Fibroblast of lung (primary cell): Measurements from ENCODE around the gene CAPN8. TPM values are rescaled to one million over a fixed set of nuclear protein-coding genes. Genes with fewer than 3 reads are reported as not detected.
A peak's percentile ranks its signal among the peaks of the same experiment; 100 is the strongest.

Experiments used
- DNase-seq, 2 donors: peaks; one replicate each; pipeline versions ENCODE4 v3.0.0 to v3.0.0-alpha.2; 2010; ENCODE audit warnings: low read depth in 2 of 2
- H2AFZ ChIP-seq: 2 replicates; pipeline ENCODE4 v1.5.1; 2012; ENCODE audit warnings: low read length, control low read depth, inconsistent platforms
- H3K27ac ChIP-seq: 2 replicates; pipeline ENCODE4 v1.5.1; 2011; ENCODE audit warnings: low read length, control low read depth; ENCODE audit not compliant: insufficient read depth
- H3K27me3 ChIP-seq: 2 replicates; pipeline ENCODE4 v1.5.1; 2011; ENCODE audit warnings: mild to moderate bottlenecking, low read length; ENCODE audit not compliant: control insufficient read depth, insufficient read depth
- H3K36me3 ChIP-seq: 2 replicates; pipeline ENCODE4 v1.5.1; 2011; ENCODE audit warnings: low read length; ENCODE audit not compliant: control insufficient read depth, insufficient read depth
- H3K4me1 ChIP-seq: 2 replicates; pipeline ENCODE4 v1.5.1; 2011; ENCODE audit warnings: low read length; ENCODE audit not compliant: control insufficient read depth, insufficient read depth; ENCODE audit errors: extremely low read depth
- H3K4me2 ChIP-seq: 2 replicates; pipeline ENCODE4 v1.5.1; 2011; ENCODE audit warnings: low read length, control low read depth; ENCODE audit not compliant: insufficient read depth; ENCODE audit errors: extremely low read depth
- H3K4me3 ChIP-seq, 4 experiments: fragments of 200-600 bp in 1 of 4; sonication (generic) in 1 of 4; replicated peaks in 1 of 4; 2 replicates each; pipeline ENCODE4 v1.5.1; 2011 to 2016; ENCODE audit warnings: low read length in 4 of 4, low read depth in 3 of 4, mild to moderate bottlenecking in 3 of 4, control low read depth in 2 of 4, inconsistent platforms in 1 of 4, mixed read lengths in 1 of 4; ENCODE audit not compliant: insufficient read depth in 1 of 4; ENCODE audit errors: control extremely low read depth in 1 of 4
- H3K79me2 ChIP-seq: 2 replicates; pipeline ENCODE4 v1.5.1; 2012; ENCODE audit warnings: mild to moderate bottlenecking, low read length, inconsistent platforms; ENCODE audit not compliant: control insufficient read depth, insufficient read depth
- H3K9ac ChIP-seq: 2 replicates; pipeline ENCODE4 v1.5.1; 2011; ENCODE audit warnings: mild to moderate bottlenecking, low read length, control low read depth; ENCODE audit not compliant: insufficient read depth
- H3K9me3 ChIP-seq: 2 replicates; pipeline ENCODE4 v1.5.1; 2012; ENCODE audit warnings: low read depth, low read length; ENCODE audit not compliant: control insufficient read depth, insufficient read depth
- H4K20me1 ChIP-seq: 2 replicates; pipeline ENCODE4 v1.5.1; 2011; ENCODE audit warnings: low read length; ENCODE audit not compliant: control insufficient read depth, insufficient read depth; ENCODE audit errors: extremely low read depth
- EZH2 ChIP-seq: IDR thresholded peaks from 2 replicates; pipeline ENCODE4 v1.5.1; 2012; ENCODE audit warnings: low read length, control low read depth, mild to moderate bottlenecking; ENCODE audit errors: missing control alignments
- polyA plus RNA-seq, 2 donors: library from polyadenylated mRNA; depleted of rRNA in 1 of 2; stranded (reverse) in 1 of 2; unstranded in 1 of 2; fragments of >200 nt; gene quantifications; 2 replicates each; pipeline ENCODE4 v1.2.1, GENCODE V29; 2011 to 2012; ENCODE audit warnings: missing spikeins in 1 of 2
- total RNA-seq: library from RNA; depleted of rRNA; stranded (reverse); fragments of >200 nt; gene quantifications from 2 replicates; pipeline ENCODE4 v1.2.1, GENCODE V29; 2014
- TF ChIP-seq, protein P1 (sequence below), 2 donors: IDR thresholded peaks in 1 of 2; conservative IDR thresholded peaks in 1 of 2; 1 replicate in 1 of 2; 2 replicates in 1 of 2; pipeline ENCODE4 v1.5.1; 2011 to 2012; ENCODE audit warnings: low read length in 2 of 2, control low read depth in 1 of 2, inconsistent platforms in 1 of 2, low read depth in 1 of 2, mild to moderate bottlenecking in 1 of 2

The CAPN8 gene
- total and polyA plus RNA-seq, 2 donors (not counting 1 experiment from before 2014, with no cell fraction given), result not detected

DNA sequence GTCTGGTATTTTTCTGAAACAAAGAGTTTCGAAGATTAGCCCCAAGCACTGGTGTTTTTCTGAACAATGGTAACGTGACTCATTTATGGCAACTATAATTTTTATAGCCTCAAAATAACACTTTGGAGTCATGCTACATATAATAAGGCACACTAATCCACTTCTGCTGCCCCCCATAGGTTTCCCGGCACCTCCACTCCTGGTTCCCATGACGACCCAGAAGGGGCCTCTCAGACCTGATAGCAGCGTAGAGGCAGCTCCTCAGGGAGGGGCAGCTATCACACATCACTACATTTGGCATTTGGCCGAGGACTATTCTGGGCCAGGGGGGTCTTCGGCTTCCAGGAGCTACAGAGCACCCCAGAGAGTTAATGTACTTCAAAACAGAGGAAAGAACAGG, 23.3 kb downstream of the CAPN8 start:
- no peak for DNase-seq
- Histone ChIP-seq H3K36me3 (no peaks in the 10 kb centered on the region), H3K9me3 (no peaks in the 10 kb centered on the region), H3K27ac (no peak overlapping the region), H4K20me1 (no peaks in the 10 kb centered on the region), H3K9ac (no peak overlapping the region), H3K27me3 (peaks cover 22% of the 10 kb centered on the region), H3K4me2 (no peak overlapping the region), H3K79me2 (no peaks in the 10 kb centered on the region), H3K4me1 (no peaks in the 10 kb centered on the region), H3K4me3 (no peak overlapping the region), H2AFZ (no peak overlapping the region)
- TF ChIP-seq, protein P1, sequence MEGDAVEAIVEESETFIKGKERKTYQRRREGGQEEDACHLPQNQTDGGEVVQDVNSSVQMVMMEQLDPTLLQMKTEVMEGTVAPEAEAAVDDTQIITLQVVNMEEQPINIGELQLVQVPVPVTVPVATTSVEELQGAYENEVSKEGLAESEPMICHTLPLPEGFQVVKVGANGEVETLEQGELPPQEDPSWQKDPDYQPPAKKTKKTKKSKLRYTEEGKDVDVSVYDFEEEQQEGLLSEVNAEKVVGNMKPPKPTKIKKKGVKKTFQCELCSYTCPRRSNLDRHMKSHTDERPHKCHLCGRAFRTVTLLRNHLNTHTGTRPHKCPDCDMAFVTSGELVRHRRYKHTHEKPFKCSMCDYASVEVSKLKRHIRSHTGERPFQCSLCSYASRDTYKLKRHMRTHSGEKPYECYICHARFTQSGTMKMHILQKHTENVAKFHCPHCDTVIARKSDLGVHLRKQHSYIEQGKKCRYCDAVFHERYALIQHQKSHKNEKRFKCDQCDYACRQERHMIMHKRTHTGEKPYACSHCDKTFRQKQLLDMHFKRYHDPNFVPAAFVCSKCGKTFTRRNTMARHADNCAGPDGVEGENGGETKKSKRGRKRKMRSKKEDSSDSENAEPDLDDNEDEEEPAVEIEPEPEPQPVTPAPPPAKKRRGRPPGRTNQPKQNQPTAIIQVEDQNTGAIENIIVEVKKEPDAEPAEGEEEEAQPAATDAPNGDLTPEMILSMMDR (conservative IDR thresholded peaks at IDR 0.05 in 1 of 2, IDR thresholded peaks at IDR 0.05 in 1 of 2; ENCODE audit: low read depth in 1 of 2, low read length in 2 of 2), result no peak
- no peak for TF ChIP-seq EZH2

DNA sequence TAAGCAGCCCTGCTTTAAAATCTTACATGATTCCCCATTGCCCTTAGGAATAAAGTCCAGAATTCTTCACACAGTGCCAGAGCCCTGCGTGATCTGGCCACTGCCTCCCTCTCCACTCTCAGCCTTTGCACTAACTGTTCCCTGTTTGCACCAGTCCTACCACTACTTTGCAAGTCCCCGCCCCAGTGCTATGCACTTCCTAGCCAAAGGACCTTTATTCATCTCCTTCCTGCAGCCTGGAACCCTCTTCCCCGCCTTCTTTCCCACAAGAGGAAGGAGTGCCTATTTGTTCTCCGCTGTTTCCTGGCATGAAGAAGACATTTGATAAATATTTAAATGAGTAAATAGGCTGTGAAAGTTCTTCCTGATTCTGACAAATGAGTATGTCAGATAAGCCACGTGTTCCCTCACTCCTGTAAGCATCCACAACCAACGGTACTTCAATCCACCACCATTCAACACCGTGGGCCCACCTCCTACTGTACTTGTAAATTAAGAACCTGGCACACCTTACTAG, 23.9 kb downstream of the CAPN8 start:
- H3K9me3 ChIP-seq, result no peaks in the 10 kb centered on the region
- no peak overlapping the region for H3K4me2 ChIP-seq
- no peak for DNase-seq
- no peak overlapping the region for H3K4me3 ChIP-seq
- H3K36me3 ChIP-seq, result no peaks in the 10 kb centered on the region
- H2AFZ ChIP-seq, result no peak overlapping the region
- no peak for TF ChIP-seq EZH2
- TF ChIP-seq, protein P1 (conservative IDR thresholded peaks at IDR 0.05 in 1 of 2, IDR thresholded peaks at IDR 0.05 in 1 of 2; ENCODE audit: low read depth in 1 of 2, low read length in 2 of 2), result no peak
- H4K20me1 ChIP-seq, result no peaks in the 10 kb centered on the region
- H3K9ac ChIP-seq, result no peak overlapping the region
- no peak overlapping the region for H3K27ac ChIP-seq
- H3K27me3 ChIP-seq, result peaks cover 25% of the 10 kb centered on the region
- H3K4me1 ChIP-seq, result no peaks in the 10 kb centered on the region
- no peaks in the 10 kb centered on the region for H3K79me2 ChIP-seq

DNA sequence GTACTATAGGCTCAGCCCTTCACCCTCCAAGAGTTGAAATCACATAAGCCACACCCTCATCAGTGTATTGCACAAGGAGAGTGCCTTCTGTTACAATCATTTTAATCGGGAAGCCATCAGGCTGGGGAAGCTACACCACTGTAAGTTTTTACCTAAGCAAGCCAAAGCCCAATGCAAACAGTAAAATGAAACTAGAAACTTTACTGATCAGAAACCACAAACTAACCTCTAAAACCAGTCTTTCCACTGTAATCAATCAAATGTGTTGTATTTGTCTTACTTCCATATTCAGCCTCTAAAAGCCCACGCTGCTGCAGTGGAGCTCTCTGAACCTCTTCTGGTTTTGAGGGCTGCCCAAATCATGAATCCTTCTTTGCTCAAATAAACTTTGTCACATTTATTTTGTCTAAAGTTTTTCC, 26.2 kb downstream of the CAPN8 start:
- H4K20me1 ChIP-seq, result no peaks in the 10 kb centered on the region
- H3K9ac ChIP-seq, result no peak overlapping the region
- no peaks in the 10 kb centered on the region for H3K36me3 ChIP-seq
- TF ChIP-seq, protein P1 (conservative IDR thresholded peaks at IDR 0.05 in 1 of 2, IDR thresholded peaks at IDR 0.05 in 1 of 2; ENCODE audit: low read depth in 1 of 2, low read length in 2 of 2), result no peak
- TF ChIP-seq EZH2, result no peak
- DNase-seq, result peak; percentile 8 to 43
- no peaks in the 10 kb centered on the region for H3K79me2 ChIP-seq
- no peak overlapping the region for H2AFZ ChIP-seq
- H3K4me3 ChIP-seq, result no peak overlapping the region
- H3K9me3 ChIP-seq, result no peaks in the 10 kb centered on the region
- no peak overlapping the region for H3K27ac ChIP-seq
- no peaks in the 10 kb centered on the region for H3K4me1 ChIP-seq
- H3K27me3 ChIP-seq, result peaks cover 23% of the 10 kb centered on the region
- H3K4me2 ChIP-seq, result no peak overlapping the region
